Activated CD4-positive, alpha-beta T cell treated with anti-CD3 and anti-CD28 coated beads, Interleukin-2, Interleukin-6, amounts not matched to agents 100 ng/mL and 50 ng/mL, durations not matched to agents 16 hours and 8 hours (primary cell): ENCODE results near the gene FNDC11.

Experiments
- DNase-seq: peaks from one replicate; pipeline ENCODE4 v3.0.0-alpha.2; 2020

Gene FNDC11

DNA sequence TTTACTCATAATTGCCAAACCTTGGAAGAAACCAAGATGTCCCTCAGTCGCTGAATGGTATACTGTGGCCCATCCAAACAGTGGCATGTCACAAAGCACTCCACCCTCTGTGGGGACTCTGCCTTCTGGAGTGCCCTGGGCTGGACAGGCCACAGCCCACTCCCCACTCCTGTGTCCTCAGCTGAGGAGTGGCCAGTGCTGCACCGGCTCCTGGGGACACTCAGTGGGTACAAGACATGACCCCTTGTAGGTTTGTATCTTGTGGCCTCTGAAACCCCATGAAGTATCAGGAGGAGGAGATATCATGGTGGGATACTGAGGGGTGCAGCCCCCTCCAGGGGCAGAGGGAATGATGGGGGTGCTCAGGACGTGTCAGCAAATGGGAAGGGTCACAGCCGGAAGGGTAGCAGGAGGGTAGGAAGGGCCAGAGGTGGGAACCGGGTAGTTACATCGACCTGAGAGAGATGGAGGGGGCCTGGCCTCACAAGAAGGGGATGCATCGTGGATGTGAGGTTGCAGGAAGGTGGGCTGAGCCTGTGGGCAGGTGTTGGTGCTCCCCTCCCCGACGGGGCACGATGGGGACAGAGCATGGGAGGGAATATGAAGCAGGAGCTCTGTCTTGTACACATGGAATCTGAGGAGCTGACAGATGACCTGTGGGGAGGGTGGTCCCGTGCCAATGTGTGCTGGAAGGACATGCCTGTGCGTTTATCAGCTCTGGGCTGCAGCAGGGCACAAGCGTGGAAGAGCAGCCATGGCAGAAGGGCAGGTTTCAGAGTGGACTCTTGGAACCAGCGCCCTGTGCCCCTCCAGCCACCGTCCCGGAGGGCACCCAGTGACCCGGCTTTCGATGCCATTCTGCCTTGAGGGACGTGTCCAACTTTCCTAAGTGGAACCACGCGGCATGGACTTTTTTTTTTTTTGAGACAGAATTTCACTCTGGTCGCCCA is 31.9 kb downstream of the FNDC11 start:
- no peak for DNase-seq

DNA sequence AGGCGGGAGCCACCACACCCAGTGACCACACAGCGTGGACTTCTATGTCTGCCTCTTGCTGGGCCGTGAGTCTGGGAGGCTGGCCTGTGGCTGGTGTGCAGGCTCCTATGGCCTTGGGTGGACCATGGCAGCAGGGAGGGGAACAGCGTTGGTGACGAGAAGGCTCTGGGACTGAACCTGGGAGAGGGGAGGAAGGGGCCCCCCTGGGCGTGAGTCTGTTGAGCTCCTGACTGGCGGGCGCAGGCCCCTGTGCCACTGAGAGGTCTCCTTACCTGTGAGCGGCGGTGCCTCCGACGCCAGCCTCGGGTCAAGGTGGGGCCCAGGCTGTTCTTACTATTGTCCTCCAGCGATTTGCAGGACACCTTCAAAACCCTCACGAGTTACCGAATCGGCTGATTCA is 32.8 kb downstream of the FNDC11 start:
- DNase-seq, result no peak

DNA sequence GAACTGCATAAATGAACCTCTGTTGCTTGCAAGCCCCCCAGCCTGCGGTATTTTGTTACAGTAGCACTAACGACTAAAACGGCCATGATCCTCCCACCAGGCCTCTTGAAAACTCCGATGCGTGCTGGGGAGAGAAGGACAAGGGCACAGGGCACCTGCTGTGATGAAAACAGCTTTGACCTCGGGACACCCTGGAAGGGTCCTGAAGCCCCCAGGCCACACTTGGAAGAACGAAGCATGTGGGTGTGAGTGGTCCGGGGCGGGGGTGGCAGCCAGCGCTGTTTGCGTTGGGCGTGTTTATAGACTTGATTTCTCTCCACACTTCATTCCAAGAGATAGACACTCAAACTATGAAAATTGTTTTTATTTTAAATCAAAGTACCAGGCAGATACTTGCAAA is 33.3 kb downstream of the FNDC11 start:
- DNase-seq, result no peak

GRCh38 chr20:63587776-63588591 is 34.0 kb downstream of the FNDC11 start:
- DNase-seq, result no peak

DNA sequence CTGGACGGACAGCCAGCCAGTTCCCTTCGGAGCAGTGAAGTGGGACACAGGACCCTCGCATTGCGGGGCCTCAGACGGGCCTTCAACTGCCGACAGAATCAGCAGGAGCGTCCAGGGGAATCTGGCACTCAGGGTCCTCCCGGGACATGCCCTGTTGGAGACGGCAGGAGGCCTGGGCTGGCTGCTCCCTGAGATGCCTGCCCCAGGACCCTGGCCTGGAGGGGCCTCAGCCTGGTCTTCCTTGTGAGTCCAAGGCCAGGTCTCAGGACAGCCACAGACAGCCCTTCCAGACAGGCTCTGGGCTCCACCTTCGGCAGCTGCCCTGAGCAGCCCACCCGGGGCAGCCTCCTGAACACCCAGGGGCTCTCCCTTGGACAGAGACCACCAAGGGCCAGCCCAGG is 34.7 kb downstream of the FNDC11 start:
- DNase-seq, result no peak

- DNase-seq, result no peak
These were observed 35.6 kb downstream of the FNDC11 start for GRCh38 chr20:63589261-63590217.

DNA sequence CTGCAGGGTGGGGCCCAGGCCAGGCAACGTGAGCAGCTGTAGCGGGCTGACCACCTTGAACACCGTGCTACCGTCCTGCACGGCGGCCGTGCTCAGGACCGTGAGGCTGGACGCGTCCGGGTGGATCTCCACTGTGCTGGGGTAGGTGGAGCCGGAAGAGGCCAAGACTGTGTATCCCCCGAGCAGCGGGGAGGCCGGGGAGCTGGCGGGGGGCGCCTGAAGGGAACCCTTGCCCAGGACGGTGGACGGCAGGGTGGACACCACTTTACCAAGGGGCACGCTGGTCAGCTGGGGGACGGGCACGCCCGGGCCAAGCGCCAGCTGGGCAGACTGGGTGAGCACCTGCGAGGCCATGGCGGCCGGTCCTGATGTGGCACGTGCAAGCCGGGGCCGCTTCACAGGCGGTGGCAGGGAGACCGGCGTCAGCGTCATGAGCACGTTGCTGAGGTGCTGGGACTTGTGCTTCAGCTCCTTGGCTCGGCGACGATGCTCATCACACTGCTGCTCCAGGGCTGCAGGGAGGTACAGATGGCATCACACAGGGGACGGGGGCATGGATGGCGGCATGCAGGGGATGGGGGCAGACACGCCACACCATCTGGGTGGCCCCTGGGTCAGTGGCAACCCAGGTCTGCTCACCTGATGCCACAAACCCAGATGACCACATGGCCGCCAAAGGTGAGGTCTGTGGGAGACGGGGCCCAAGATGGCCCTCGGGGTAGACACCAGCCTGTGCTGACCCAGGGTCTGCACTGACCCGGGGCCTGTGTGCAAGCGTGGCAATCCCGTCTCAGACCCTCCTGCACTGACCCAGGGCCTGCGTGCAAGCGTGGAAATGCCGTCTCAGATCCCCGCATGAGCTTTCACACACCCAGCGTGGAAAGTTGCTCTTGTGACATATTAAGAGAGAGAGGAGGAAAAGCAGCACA is 36.5 kb downstream of the FNDC11 start:
- no peak for DNase-seq

DNA sequence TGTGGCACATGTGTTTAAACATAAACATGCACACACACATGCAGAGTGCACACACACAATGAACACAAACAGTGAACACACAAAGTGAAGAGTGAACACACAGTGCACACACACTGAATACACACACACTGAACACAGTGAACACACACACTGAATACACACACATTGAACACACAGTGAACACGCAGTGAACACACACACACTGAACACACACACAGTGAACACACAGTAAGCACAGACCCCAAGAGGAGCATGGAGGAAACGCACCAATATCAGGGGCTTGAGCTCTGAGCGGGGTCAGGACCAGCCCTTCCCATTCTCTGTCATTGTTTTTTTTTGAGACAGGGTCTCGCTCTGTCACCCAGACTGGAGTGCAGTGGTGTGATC is 37.2 kb downstream of the FNDC11 start:
- DNase-seq, result no peak

GRCh38 chr20:63591786-63592355 is 37.9 kb downstream of the FNDC11 start:
- DNase-seq, result no peak

- no peak for DNase-seq
These were observed 38.7 kb downstream of the FNDC11 start for GRCh38 chr20:63592661-63593060.

GRCh38 chr20:63594043-63594561 is 40.1 kb downstream of the FNDC11 start:
- no peak for DNase-seq

DNA sequence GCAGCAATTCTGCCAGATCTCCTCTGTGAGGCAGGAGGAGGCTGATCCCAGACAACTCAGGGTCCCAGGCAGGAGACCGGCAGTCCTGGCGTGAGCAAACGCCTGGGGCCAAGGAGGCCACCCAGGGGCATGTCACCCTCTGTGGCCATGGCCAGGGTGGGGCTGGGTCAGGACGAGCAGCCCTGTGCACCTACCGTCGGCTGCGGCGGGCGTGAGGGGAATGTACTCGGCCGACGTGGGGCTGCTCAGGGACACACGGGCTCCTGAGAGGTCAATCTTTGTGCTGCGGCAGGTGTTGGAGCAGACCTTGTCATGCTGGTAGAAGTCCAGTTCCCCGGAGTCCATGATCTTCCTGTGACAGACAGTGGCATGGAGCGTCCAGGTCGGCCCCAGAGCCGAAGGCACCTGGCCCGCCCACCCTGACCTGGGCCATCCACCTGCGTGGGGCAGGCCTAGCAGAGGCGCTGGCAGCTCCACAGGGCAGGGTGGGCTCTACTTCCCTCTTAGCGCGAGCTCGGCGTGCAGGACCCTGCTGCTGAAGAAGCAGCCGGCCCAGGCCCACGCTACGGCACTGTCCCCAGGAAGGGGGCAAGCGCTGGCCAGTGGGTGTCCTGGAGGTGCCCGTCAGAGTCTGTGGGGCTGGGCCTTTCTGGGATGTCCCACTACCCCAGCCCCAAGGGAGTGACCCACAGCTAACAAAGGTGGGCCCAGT is 41.6 kb downstream of the FNDC11 start:
- DNase-seq, result no peak

GRCh38 chr20:63596423-63596822 is 42.5 kb downstream of the FNDC11 start:
- no peak for DNase-seq

DNA sequence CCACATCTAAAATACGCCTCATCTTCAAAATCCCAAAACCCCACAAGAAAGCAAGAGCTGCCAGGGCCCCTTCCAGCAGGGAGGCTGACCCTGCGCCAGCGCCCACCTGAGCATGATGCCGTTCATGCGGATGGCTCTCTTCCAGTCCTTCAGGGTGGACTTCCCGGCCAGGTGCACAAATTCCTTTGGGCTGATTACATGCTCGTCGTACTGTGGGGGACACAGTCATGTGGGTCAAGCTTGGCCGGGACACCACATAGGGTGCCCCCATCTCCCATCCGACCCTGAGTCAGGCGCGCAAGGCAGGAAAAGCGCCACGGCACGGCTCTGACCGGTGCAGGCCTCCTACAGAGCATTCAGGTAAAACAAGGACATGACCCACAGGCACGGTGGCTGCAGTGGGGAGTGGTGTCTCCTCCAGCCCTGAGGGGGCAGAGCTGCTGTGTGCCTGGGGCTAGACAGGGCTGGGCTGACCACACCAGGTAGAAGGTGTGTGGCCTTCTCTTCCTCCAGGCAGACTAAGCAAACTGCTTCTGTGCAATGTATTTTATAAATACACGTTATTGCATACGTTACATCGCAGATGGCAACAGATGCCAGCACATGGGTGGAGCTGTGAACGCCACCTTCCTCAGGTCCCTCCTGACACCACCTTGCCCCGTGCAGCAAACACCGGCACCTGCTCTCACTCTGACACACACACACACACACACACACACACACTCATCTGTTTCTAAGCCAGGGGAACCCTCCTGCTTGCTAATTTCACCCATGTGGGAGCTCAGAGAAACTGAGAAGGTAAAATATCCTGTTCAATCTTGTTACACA is 43.9 kb downstream of the FNDC11 start:
- DNase-seq, result no peak

DNA sequence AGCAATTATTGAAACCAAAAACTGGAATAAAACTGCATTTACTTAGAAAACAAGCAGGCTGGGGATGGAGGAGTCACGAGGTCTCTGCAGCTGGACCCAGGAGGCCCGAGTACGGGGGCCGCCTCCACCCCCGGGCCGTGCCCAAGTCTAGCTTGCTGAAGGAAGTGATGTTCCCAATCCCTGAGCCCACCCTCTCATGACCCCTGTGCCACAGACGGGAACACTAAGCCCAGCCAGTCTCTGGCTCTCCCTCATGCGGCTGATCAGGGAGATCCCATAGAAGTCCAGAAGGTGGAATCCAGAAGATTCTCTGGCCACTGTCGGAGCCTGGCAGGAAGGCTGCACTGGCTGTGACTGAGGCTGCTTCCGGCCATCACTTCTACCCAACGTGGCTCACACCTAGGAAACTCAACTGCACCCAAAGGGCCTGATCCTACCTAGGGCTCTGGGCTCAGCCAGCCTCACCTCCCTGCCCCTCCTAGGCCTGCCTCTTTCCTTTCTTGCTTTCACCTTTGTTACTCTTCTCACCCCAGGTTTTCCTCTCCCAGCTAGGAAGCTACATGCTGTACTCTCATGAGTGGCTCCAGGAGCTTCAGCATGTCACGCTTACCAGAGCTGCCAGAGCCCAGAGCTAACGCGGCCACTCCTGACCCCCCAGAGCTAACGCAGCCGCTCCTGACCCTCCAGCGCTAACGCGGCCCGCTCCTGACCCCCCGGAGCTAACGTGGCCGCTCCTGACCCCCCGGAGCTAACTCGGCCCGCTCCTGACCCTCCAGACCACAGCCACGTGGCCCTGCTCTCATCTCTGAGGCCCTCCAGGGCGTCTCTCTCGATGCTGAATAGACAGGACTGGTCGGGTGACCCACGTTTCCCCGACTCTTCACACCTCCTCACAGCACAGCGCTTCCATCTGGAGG is 44.8 kb downstream of the FNDC11 start:
- no peak for DNase-seq

DNA sequence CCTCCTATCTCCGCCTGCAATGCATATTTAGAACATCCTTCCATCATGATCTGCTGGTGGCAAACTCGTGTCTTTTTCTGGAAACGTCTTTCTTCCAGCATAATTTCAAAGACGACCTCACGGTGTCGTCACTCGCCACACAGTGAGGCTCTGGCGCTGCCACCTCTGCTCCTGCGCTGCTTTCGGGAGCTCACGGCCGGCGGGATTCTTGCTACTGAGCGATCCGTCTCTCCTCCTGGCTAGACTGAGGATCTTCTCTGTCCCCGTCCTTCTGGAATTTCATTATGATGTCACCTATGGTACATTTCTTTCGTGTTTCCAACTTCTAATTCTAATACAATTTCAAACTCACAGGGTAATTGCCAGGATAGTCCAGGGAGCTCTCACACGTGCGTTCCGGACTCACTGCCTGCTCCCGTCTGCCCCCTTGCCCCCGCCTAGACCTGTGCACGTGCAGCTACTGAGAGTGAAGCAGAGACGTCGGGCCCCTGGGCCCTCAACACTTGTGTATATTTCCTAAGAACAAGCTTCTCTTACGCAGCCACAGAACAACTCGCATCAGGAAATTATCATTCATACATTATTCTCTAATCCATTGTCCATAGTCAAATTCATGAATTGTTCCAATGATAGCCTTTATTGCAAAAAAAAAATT is 45.6 kb downstream of the FNDC11 start:
- no peak for DNase-seq

DNA sequence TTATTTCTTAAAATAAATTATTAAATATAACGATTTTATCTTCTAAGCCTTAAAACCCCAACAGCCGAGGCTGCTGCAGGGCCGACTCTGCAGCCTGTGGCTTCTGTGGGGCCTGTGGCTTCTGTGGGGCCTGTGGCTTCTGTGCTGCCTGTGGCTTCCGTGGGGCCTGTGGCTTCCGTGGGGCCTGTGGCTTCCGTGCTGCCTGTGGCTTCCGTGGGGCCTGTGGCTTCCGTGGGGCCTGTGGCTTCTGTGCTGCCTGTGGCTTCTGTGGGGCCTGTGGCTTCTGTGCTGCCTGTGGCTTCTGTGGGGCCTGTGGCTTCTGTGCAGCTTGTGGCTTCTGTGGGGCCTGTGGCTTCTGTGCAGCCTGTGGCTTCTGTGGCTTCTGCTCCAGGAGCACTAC is 47.7 kb downstream of the FNDC11 start:
- DNase-seq, result peak; percentile 37

DNA sequence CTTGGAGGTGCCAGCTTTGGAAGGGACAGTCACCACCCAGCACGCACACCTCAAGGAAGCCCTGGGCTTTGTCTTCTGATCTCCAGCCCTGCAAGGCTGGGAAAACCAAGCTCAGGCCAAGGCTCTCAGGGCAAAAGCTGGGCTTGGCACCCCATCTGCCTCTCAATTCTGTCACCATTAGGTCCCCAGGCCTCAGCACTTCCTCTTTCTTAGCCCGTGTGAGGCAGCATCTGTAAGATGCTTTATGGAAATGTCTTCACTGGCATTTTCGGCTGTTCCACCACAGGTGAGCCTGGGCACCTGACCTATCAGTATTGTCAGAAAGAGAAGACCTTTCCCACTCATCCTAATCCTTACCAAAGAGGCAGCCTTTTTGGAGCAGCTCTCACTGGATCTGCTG is 48.4 kb downstream of the FNDC11 start:
- DNase-seq, result no peak
